BJ (cell line): ENCODE results near the gene RFLNA. TPM values are rescaled to one million over a fixed set of nuclear protein-coding genes. Genes with fewer than 3 reads are reported as not detected.

ENCODE experiments used
- CTCF ChIA-PET: fragments of 350-600 bp; formaldehyde crosslinking; extraction: SDS; loops from one replicate; lab custom pipeline; 2021; ENCODE audit warnings: antibody characterized with exemption, inconsistent platforms; lab: Yijun Ruan, JAX
- POLR2A ChIA-PET: fragments of 300-600 bp; sonication (Branson Sonifier 250); formaldehyde crosslinking; extraction: SDS; loops from one replicate; lab custom pipeline; 2021; ENCODE audit warnings: antibody characterized with exemption; lab: Charles Lee
- DNase-seq: peaks from one replicate; pipeline ENCODE4 v3.0.0-alpha.2; 2011; ENCODE audit warnings: low read depth
- H3K27me3 ChIP-seq: 2 replicates; pipeline ENCODE4 v1.6.0; 2011; ENCODE audit warnings: low read length; ENCODE audit not compliant: control insufficient read depth, insufficient read depth
- H3K36me3 ChIP-seq: 2 replicates; pipeline ENCODE4 v1.5.1; 2011; ENCODE audit warnings: low read length; ENCODE audit not compliant: control insufficient read depth, insufficient read depth
- H3K4me3 ChIP-seq: 2 replicates; pipeline ENCODE4 v1.5.1; 2011; ENCODE audit warnings: low read depth, mild to moderate bottlenecking, control low read depth, low read length
- CTCF ChIP-seq: IDR thresholded peaks from 2 replicates; pipeline ENCODE4 v1.5.1; 2011; ENCODE audit warnings: low read depth, mild to moderate bottlenecking, control low read depth, inconsistent platforms, low read length, moderate library complexity; ENCODE audit not compliant: insufficient read depth
- polyA plus RNA-seq: library from polyadenylated mRNA; depleted of rRNA; stranded (reverse); fragments of >200 nt; gene quantifications from 2 replicates; pipeline ENCODE4 v1.2.3, GENCODE V29; 2011
- small RNA-seq: library from RNA; depleted of rRNA; stranded (forward); fragments of <200 nt; gene quantifications from one replicate; pipeline ENCODE3, GENCODE V24; 2012; ENCODE audit warnings: low replicate concordance, low read depth; ENCODE audit not compliant: insufficient read length

The RFLNA gene
- polyA plus RNA-seq, 1 experiment, result not detected

- H3K4me3 ChIP-seq, result no peak overlapping the region
- ChIA-PET CTCF (interaction anchor here (1.5 kb wide), 1 partner anchor 410 kb away, joined by 3 read pairs; no protein-coding TSS in a partner anchor), POLR2A (interaction anchor here (0.5 kb wide), 1 partner anchor 28 kb away, joined by 9 read pairs; no protein-coding TSS in a partner anchor)
- H3K27me3 ChIP-seq, result no peaks in the 10 kb centered on the region
- no peak for TF ChIP-seq CTCF
- DNase-seq, result no peak
- peaks cover 61% of the 10 kb centered on the region for H3K36me3 ChIP-seq
Measured at GRCh38 chr12:124361074-124361970, 66.4 kb downstream of the RFLNA start.

- TF ChIP-seq CTCF, result no peak
- Histone ChIP-seq H3K27me3 (no peaks in the 10 kb centered on the region), H3K4me3 (no peak overlapping the region), H3K36me3 (peaks cover 56% of the 10 kb centered on the region)
- CTCF ChIA-PET, result interaction anchor here (0.6 to 1.8 kb wide), 3 partner anchors 37 to 410 kb away, joined by 3 to 5 read pairs (median 3); no protein-coding TSS in a partner anchor
- POLR2A ChIA-PET, result no interaction called here
- no peak for DNase-seq
Measured at GRCh38 chr12:124361996-124362395, 67.1 kb downstream of the RFLNA start.

GRCh38 chr12:124363353-124363965 lies 68.6 kb downstream of the RFLNA start:
- TF ChIP-seq CTCF, result no peak
- CTCF ChIA-PET, result interaction anchor here (0.6 to 2.0 kb wide), 4 partner anchors 36 to 327 kb away, joined by 3 to 5 read pairs (median 4); no protein-coding TSS in a partner anchor
- peaks cover 52% of the 10 kb centered on the region for H3K36me3 ChIP-seq

GRCh38 chr12:124364543-124364942 lies 69.7 kb downstream of the RFLNA start:
- no peak overlapping the region for H3K4me3 ChIP-seq
- DNase-seq, result no peak
- peaks cover 52% of the 10 kb centered on the region for H3K36me3 ChIP-seq
- TF ChIP-seq CTCF, result no peak
- CTCF ChIA-PET, result interaction anchor here (1.1 to 2.0 kb wide), 3 partner anchors 310 to 403 kb away, joined by 3 to 5 read pairs (median 3); no protein-coding TSS in a partner anchor
- no peaks in the 10 kb centered on the region for H3K27me3 ChIP-seq
- POLR2A ChIA-PET, result no interaction called here

More at GRCh38 chr12:124363353-124363965, 68.6 kb downstream of the RFLNA start:
- no peak for DNase-seq
- Histone ChIP-seq H3K4me3 (no peak overlapping the region), H3K27me3 (no peaks in the 10 kb centered on the region)
- POLR2A ChIA-PET, result no interaction called here

Small RNAs within 50 kb of the gene (small RNA-seq; reads per million reads assigned to genes)
- gene MIR6880, result not detected
